ENCODE data around the gene ZNF148. TPM values are rescaled to one million over a fixed set of nuclear protein-coding genes. Genes with fewer than 3 reads are reported as not detected.

The ZNF148 gene

DNA sequence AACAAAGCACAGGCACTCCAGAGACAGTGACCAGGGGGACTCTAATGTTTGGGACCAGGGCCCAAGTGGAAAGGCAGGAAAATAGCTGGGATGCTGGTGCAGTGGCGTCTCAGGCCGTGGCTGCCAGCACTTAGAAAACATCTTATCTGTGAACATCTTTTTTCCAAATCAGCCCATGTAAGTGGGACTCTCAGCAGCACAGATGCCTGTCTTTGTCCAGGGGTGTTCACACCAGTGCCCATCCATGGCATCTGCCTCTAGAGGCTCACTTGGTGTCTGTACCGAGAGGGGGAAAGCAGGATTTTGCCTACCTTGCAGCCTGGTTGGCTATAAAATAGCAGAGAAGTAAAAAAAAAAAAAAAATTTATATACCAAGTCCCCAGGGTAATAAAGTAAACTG, 189.3 kb downstream of the ZNF148 start:
- no peak overlapping the region for H3K4me3 ChIP-seq (ENCODE audit: low read length)
- H3K4me2 ChIP-seq (ENCODE audit: low read length), result no peak overlapping the region
- H3K27me3 ChIP-seq (ENCODE audit: control insufficient read depth, insufficient read depth, low read length), result no peaks in the 10 kb centered on the region
- H3K9ac ChIP-seq (ENCODE audit: low read depth, low read length), result no peak overlapping the region
- peaks cover 8% of the 10 kb centered on the region for H3K4me1 ChIP-seq (ENCODE audit: control insufficient read depth, insufficient read depth, low read length)
- no peaks in the 10 kb centered on the region for H3K9me3 ChIP-seq (replicated peaks; ENCODE audit: low read length)
- H3K36me3 ChIP-seq (ENCODE audit: insufficient read depth, low read length), result no peaks in the 10 kb centered on the region

- Histone ChIP-seq H3K4me1 (ENCODE audit: control insufficient read depth, insufficient read depth, low read length) (no peaks in the 10 kb centered on the region), H3K36me3 (ENCODE audit: insufficient read depth, low read length) (no peaks in the 10 kb centered on the region), H3K9ac (ENCODE audit: low read depth, low read length) (no peak overlapping the region), H3K9me3 (replicated peaks; ENCODE audit: low read length) (no peaks in the 10 kb centered on the region), H3K27me3 (ENCODE audit: control insufficient read depth, insufficient read depth, low read length) (no peaks in the 10 kb centered on the region), H3K4me3 (ENCODE audit: low read length) (no peak overlapping the region), H3K4me2 (ENCODE audit: low read length) (no peak overlapping the region)
Observed at GRCh38 chr3:125179884-125180240, 195.3 kb downstream of the ZNF148 start.

GRCh38 chr3:125179143-125179883, 195.8 kb downstream of the ZNF148 start:
- no peaks in the 10 kb centered on the region for H3K27me3 ChIP-seq (ENCODE audit: control insufficient read depth, insufficient read depth, low read length)
- H3K9ac ChIP-seq (ENCODE audit: low read depth, low read length), result no peak overlapping the region
- no peak overlapping the region for H3K4me3 ChIP-seq (ENCODE audit: low read length)
- no peaks in the 10 kb centered on the region for H3K9me3 ChIP-seq (replicated peaks; ENCODE audit: low read length)
- H3K4me2 ChIP-seq (ENCODE audit: low read length), result no peak overlapping the region
- no peaks in the 10 kb centered on the region for H3K36me3 ChIP-seq (ENCODE audit: insufficient read depth, low read length)
- no peaks in the 10 kb centered on the region for H3K4me1 ChIP-seq (ENCODE audit: control insufficient read depth, insufficient read depth, low read length)

DNA sequence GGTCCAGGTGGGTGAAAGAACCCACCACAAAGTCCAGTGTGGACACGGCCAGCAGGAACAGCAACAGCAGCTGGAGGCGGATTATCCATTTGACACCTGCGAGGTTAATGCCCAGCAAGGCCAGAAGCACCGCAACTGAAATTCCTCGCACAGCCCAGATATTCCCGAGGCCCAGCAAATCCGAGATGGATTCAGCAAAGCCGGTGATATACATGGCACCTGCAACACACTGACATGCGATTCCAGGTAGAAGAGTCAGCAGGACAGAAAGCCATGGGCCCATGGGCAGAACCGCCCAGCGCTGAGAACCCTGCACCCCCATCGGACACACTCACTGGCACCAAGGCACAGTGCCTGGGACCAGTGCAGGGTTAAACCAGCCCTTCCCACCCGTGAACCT, 197.4 kb downstream of the ZNF148 start:
- Histone ChIP-seq H3K9ac (ENCODE audit: low read depth, low read length) (no peak overlapping the region), H3K36me3 (ENCODE audit: insufficient read depth, low read length) (no peaks in the 10 kb centered on the region), H3K4me2 (ENCODE audit: low read length) (no peak overlapping the region), H3K4me3 (ENCODE audit: low read length) (no peak overlapping the region), H3K9me3 (replicated peaks; ENCODE audit: low read length) (no peaks in the 10 kb centered on the region), H3K27me3 (ENCODE audit: control insufficient read depth, insufficient read depth, low read length) (no peaks in the 10 kb centered on the region), H3K4me1 (ENCODE audit: control insufficient read depth, insufficient read depth, low read length) (no peaks in the 10 kb centered on the region)

Small RNA genes within 50 kb of the gene (small RNA-seq; reads per million reads assigned to genes)
- gene RNU6-232P, result not detected
